ENCODE results near the gene ATP13A4.

- TF ChIP-seq, protein P1, sequence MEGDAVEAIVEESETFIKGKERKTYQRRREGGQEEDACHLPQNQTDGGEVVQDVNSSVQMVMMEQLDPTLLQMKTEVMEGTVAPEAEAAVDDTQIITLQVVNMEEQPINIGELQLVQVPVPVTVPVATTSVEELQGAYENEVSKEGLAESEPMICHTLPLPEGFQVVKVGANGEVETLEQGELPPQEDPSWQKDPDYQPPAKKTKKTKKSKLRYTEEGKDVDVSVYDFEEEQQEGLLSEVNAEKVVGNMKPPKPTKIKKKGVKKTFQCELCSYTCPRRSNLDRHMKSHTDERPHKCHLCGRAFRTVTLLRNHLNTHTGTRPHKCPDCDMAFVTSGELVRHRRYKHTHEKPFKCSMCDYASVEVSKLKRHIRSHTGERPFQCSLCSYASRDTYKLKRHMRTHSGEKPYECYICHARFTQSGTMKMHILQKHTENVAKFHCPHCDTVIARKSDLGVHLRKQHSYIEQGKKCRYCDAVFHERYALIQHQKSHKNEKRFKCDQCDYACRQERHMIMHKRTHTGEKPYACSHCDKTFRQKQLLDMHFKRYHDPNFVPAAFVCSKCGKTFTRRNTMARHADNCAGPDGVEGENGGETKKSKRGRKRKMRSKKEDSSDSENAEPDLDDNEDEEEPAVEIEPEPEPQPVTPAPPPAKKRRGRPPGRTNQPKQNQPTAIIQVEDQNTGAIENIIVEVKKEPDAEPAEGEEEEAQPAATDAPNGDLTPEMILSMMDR (IDR thresholded peaks at IDR 0.05), result no peak
- no peak for TF ChIP-seq POLR2AphosphoS5 (IDR thresholded peaks at IDR 0.05; ENCODE audit: insufficient read depth in 1 of 2, low read depth in 1 of 2)
Measured at GRCh38 chr3:193598202-193598601, 43.5 kb upstream of the ATP13A4 start.

All from vagina (tissue), 2 donors.